GM04504 (cell line): ENCODE measurements around the gene NCDN.
A peak's percentile ranks its signal among the peaks of the same experiment; 100 is the strongest.

Source experiments
- DNase-seq: peaks from one replicate; pipeline ENCODE4 v3.0.0-alpha.2; 2012; ENCODE audit warnings: low read depth

Gene NCDN

DNA sequence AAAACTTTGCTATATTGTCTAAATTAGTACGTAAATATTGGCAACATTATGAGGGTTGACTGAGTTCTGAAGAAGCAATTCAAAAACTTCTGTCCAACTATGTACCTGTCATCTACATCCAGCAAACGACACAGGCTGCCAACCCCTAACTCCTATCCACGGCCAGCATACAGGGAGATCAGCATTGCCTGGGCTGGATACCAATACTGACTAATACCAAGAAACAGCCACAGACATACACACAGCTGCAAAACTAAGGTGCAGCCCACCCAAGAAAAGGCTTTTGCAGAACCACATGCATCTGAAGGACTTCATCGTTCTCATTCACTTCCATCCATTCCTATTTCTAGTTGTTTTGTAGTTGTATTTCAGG is 2.4 kb upstream of the NCDN start:
- DNase-seq: no peak

DNA sequence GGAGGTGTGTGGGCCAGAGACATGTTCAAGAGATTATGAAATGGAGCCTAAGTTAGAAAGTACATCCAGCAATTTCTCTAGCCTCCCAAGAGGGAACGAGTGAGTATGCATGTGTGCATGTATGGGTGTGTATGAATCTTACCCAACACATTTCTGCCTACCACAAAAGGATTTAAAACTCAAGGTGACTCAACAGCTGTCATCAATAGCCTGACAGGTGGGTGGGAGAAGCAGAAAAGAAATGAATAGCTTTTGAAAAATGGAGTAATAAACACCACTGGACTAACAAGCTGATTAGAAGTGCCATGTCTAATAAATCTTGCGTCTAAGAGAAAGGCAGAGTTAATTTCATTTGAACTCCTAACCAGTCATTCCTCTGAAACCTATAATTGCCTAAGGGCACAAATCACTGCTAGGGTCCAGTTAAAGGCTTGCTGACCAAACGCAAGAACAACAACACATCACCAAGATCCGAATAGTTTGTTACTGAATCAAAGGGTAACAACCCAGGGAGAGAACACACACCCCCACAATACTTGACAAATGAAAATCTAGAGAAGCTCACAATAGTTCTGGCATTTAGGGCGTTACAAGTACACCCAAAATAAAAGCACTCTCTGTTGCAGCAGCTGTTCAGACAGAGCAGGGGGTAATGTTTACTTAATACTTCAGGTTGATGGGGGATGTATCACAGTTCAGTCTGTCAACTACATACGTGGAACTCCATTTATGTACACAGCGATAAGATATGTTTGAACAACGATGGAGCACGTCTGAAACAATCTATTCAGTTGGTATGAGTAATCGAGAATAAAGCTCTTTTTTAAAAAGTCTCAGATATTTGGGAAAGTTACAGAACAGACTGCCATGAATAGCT is 1.8 kb upstream of the NCDN start:
- DNase-seq: peak; percentile 30

DNA sequence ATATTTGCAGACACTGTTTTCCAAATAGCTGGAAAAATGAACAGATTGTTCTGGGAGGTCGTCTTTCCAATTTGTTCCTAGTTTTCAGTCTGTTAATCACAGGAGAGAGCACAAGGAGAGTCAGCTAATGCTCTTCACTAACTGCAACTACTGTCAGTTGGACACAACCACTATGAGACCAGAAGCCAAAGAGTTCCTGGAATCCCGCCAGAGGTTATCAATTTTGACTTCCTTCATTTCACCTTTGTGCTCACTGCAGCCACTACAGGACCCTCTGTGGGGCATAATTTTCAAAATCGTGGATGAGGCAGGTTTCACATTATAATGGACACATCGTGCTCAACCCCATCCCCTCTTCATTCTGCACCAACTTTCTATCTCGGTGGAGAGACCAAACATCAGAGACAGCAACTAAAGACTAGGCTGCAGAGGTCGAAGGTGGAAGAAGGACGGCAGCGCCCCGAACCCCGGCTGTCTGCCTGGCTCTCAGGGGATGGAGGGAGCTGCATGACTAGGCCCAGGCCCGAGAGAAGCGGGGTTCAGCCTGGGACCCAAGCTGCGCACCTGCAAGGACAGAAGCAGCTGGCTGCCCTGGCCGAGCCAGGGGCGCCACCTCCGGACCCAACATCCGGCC is 998 bp upstream of the NCDN start:
- no peak for DNase-seq

DNA sequence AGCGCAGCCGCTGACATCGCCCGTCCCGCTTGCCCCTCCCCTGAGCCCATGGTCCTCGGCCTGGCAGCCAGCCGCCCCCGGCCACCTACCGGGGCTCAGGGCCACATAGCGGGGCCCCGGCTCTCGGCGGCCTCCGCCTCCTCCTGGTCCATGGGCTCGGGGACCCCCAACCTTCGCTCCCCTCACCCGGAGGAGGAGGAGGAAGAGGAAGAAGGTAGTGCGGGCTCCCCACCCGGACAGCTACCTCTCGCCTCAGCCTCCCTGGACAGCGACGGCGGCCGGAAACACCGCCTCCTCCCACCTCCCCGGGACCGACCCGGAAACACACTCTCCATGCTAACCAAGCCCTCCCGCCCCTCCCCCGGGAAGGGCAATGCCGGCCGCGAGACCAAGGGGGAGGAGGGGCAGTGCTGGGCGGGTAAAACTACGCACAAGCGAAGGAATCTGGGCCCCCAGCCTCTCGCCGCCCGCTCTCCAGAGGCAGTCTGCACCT is 435 bp upstream of the NCDN start, which contains the start of gene KIAA0319L:
KIAA0319L (minus strand) TSS at position 286 of the 493 bp plus-strand sequence. CDS start 2,912 bp downstream, outside the sequence.
- DNase-seq: peak; percentile 72

DNA sequence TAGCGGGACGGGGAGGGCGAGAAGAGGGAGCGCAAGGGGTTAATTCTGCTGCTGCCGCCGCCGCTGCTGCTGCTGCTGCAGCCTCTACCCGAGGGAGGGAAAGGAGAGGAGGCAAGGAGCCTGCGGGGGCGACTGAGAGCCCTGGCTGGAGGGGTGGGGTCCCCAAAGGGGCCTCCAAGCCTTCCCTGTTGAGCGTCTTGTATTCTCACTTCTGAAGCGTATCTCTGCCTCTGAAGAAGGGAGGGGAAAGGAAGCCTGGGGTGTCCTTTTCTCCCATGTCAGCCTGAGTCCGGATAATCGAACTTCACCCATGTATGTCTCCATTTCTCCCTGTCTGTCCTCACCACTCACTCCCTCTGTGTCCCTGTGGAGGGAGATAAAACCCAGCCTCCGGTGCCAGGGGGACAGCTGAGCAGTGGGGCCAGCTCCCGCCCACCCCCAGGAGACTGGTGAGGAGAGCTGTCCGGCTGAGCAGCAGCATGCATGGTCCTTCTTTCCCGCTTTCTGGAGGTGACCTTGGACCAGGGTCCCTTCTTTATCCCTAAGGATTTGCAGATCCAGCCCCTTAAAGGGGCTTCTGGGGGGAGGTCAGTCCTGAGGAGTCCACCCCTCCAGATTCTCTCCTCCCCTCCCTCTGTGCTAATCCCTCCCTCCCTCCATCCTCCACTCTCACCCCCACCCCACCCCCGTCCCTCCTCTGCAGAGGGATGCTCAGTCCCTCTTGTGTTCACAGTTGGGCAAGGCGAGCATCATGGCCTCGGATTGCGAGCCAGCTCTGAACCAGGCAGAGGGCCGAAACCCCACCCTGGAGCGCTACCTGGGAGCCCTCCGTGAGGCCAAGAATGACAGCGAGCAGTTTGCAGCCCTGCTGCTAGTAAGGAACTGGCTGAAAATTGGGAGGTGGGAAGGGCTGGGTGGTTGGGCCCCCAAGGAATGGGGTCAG is 1.0 kb downstream of the NCDN start:
- DNase-seq: no peak

DNA sequence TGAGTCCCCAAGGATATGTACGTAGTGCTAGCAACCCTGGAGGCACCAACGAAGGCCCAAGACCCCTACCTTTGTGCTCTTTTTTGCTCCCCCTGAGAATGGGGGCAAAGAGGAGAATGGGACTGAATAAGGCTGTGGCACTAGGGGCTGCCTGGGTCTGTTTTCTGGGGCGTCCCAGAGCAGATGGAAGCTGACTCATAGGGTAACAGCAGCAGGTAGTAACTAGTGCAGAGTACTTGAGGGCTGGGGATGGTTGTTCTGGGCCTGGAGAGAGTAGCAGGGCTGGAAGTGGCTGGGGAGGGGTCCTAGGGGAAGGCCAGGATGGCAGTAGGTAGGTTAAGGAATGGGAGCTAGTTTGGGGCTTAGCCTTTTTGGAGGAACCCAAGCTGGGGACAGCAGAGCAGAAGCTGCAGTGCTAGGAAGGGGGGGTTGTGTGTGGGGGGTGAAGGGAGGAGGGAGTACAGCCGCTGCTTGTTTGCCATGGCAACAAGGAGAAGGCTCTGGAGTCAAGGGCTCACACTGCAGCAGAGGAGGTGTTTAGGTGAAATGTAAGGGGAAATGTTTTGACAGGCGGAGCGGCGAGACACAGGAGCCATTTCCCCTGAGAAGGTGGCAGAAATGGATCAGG is 1.8 kb downstream of the NCDN start:
- DNase-seq: no peak

DNA sequence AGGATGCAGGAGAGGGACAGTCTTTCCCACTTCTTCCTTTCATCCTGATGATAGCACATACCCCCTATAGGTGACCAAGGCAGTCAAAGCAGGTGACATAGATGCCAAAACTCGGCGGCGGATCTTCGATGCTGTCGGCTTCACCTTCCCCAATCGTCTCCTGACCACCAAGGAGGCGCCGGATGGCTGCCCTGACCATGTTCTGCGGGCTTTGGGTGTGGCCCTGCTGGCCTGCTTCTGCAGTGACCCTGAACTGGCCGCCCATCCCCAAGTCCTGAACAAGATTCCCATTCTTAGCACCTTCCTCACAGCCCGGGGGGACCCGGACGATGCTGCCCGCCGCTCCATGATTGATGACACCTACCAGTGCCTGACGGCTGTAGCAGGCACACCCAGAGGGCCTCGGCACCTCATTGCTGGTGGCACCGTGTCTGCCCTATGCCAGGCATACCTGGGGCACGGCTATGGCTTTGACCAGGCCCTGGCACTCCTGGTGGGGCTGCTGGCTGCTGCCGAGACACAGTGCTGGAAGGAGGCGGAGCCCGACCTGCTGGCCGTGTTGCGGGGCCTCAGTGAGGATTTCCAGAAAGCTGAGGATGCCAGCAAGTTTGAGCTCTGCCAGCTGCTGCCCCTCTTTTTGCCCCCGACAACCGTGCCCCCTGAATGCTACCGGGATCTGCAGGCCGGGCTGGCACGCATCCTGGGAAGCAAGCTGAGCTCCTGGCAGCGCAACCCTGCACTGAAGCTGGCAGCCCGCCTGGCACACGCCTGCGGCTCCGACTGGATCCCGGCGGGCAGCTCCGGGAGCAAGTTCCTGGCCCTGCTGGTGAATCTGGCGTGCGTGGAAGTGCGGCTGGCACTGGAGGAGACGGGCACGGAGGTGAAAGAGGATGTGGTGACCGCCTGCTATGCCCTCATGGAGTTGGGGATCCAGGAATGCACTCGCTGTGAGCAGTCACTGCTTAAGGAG is 2.9 kb downstream of the NCDN start:
- DNase-seq: no peak

DNA sequence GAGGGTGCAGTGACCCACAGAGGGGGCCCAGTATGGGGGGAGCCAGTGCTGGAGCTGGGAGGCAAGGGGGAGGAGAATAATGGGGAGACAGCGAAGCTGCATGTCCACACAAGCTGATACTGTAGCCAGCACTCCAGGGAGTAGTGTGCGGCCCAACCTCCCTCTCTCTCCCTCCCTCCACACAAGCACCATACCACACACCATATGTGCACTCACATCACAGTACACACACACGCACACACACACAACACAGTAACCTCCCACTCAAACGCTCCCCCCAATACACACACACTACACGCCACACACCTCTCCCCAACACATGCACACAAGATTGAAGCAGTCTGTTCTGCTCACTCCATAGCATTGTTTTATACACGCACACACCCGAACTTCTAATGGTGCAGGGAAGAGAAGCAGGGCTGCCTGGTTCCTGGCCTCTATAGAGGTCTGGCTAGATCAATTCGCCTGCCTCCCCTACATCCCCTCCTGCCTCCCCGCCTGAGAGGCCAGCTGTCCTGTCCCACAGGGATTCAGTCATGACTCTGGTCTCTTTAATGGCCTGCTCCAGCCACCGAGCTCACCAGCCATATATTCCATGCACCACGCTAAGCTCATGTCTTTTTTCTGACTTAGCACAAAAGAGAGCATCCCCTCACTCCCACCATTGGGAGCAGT is 3.8 kb downstream of the NCDN start:
- no peak for DNase-seq

DNA sequence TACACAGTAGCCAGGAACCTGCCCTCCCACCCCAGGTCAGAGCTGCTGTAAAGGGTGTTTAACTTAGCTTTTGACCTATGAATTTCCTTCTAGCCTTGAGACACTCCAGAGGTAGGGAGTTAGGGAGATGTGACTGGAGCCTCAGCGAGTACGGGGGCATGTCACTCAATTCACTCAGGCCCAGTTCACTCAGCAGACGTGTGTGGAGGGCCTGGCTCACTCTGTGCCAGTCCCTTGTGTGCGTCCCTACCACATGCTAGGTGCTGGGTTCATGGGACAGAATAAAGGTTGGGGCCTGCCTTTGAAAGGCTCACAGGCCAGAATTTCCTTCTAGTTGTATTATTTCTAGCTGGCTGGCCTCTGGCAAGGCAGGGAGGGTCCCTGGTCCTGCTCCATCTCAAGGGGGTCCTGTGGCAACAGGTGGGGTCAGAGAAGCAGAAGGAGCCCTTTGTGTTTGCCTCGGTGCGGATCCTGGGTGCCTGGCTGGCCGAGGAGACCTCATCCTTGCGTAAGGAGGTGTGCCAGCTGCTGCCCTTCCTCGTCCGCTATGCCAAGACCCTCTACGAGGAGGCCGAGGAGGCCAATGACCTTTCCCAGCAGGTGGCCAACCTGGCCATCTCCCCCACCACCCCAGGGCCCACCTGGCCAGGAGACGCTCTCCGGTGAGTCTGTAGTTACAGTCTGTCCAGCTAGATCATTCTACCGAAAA is 4.5 kb downstream of the NCDN start:
- no peak for DNase-seq

DNA sequence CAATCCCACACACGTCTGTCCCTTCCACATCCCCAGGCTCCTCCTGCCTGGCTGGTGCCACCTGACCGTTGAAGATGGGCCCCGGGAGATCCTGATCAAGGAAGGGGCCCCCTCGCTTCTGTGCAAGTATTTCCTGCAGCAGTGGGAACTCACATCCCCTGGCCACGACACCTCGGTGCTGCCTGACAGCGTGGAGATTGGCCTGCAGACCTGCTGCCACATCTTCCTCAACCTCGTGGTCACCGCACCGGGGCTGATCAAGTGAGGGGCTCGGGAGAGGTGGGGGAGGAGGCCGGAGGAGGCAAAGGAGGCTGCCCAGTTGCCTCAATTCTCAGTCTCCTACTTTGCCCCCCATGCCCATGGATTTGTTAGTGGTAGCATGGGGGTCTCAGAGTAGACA is 5.6 kb downstream of the NCDN start:
- no peak for DNase-seq

DNA sequence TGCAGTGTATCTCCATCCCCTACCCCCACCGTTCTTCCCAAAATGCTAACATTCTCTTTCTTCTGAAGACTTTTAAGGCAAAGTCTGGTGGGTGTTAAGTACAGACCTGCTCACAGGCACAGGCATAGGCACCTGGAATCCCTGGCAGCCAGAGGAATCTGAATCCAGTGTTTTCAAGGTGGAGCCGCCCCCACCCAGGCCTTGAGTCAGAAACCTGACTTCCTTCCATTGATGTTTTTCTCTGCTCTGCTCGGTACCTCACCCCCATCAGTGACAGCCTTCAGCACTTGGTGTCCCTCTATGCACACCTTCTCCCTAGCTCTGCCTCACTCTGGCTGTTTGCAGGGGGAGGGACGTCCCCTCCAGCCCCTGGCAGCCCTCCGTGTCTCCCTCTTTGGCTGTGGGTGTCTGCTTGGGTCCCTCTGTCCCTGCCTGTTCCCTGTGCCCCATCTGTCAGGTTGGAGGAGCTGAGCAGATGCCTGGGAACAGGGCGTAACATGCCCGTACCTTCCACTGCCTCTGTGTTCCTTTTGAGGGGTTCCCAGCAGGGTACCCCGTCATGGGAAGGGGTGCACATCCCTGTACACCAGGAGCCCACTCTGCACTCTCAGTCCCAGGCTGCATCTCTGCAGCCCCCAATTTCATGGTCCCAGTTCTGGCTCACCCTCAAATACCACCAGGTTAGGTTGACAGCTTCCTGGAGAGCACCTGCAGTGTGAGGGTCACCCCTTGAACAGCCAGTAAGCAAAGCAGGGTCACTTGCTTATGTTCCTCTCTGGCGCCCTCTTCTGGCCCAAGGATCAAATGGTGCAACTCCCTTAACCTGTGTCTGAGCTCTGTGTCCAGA is 6.7 kb downstream of the NCDN start:
- peak; percentile 53 for DNase-seq

DNA sequence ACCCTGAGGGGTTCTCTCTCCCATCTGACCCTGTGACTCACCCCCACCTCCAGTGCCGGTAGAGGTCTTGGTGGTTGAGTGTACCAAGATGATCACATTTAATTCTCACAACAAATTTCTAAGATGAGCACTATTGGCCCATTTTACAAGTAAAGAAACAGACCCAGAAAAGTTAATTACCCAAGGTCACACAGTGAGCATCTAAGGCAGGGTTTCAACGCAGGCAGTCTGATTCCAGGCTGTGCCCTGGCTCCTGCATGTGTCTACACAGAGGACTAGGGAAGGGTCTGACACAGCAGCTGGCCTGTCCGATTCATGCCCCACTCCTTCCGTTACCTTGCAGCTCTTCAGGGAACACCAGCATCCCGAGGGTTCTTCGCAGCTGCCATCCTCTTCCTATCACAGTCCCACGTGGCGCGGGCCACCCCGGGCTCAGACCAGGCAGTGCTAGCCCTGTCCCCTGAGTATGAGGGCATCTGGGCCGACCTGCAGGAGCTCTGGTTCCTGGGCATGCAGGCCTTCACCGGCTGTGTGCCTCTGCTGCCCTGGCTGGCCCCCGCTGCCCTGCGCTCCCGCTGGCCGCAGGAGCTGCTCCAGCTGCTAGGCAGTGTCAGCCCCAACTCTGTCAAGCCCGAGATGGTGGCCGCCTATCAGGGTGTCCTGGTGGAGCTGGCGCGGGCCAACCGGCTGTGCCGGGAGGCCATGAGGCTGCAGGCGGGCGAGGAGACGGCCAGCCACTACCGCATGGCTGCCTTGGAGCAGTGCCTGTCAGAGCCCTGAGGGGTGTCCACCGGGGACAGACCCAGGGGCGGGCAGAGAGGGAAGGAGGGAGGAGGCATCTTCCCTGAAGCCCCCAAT is 7.5 kb downstream of the NCDN start:
- no peak for DNase-seq

DNA sequence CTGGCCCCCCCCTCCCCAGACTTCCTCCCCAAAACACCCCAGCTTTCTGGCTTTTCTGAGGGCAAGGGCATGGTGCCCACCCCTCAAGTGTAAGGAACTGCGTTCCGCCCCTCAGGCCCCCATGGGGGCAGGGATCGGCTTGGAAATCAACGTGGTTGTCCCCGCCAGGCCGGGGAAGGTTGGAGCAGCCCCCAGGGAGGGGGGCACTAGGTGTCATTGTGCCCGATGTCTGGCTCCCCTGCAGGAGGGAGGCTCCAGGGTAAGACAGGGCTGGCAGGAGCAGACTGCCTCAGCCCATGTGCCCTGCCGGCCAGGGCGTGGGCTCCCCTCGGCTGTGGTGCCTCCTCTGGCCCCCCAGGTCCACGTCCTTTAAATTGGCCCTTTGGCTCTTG is 8.1 kb downstream of the NCDN start:
- no peak for DNase-seq

DNA sequence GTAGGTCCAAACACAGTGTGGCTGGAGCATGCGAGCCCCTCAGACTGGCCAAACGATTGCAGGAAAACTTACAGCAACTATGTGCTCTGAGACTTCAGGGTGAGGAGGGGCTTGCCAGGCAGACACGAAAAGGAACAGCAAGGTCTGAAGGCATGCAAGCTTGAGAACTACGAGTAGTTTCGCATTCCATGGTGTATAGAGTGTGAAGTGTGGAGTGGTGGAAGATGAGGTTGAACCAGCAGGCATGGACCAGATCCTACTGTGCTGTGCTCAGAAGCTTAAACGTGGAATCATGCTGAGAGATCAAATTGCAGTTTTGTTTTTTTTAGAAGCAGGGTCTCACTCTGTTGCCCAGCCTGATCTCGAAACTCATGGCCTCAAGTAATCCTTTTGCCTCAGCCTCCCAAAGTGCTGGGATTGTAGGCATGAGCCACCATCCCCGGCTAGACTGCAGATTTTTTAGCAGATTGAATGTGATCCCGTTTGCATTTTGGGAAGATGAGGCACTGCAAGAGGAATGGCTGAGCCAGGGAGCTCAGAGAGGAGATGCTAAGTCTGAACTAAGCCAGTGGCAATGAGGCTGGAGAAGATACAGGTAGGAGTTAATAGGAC is 10.5 kb downstream of the NCDN start:
- DNase-seq: no peak

DNA sequence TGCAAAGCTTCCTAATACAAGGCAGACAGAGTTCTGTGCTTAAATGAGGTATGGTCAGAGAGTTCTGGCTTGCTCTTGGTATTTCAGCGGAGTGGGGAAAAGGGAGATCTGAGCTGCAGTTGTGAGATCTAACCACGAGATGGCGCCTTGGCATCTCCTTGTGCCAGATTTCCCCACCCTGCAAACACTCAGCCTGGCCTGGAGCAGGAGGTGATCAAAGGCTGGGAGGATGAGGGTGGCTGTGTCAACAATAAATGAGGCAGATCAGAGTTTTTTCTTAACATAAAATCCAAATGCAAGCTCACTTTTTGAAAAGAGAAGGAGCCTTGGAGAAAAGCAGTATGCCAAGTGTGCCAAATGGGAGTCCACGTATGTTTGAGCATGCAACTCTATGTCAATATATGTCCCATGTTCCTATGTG is 11.4 kb downstream of the NCDN start:
- peak; percentile 35 for DNase-seq

DNA sequence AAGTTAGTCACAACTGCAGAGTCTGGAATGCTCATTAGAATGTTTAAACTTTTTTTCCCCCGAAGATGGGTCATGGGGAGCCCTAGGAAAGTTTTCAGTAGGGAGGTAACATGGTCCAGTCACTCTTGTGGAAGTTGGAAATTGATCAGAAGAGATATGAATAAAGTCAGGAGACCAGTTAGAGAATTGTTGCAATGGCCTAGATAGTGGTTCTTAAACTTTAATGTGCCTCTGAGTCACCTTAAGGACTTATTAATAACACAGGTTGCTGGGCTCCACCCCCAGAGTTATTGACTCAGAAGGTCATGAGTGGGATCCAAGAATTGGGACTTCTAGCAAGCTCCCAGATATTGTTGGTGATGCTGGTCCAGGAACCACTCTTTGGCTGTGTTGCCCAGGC is 12.3 kb downstream of the NCDN start:
- DNase-seq: no peak

DNA sequence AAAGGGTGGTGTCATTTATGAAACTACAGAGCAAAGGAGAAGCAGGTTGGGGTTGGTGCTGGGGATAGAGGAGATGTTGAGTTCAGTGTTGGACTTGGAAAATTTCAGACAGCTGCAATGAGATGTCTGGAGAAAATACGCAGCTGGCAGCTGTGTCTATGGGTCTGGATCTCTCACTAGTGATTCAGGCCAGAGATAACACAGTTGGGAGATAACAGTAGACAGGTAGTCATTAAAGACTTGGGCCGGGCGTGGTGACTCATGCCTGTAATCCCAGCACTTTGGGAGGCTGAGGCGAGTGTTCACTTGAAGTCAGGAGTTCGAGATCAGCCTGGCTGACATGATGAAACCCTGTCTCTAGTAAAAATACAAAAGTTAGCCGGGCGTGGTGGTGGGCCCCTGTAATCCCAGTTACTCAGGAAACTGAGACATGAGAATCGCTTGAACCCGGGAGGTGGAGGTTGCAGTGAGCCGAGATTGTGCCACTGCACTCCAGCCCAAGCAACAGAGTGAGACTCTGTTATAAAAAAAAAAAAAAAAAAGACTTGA is 13.1 kb downstream of the NCDN start:
- DNase-seq: no peak
